ENCODE measurements around the gene PDE4A.

DNA sequence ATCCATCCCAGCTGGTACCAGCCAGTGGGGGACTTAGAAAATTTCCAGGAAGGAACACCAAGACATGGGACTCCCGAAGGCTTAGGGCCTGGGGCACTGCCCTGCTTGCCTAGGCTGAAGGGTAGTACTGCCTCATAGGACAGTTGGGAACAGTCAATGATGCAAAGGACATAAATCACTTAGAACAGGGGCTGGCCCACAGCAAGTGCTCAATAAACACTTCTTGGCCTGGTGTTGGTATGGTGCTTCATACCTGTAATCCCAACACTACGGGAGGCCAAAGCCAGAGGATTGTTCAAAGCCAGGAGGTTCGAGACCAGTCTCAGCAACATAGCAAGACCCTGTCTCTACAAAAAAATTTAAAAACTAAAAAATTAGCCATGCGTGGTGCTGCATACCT lies 77.0 kb downstream of the PDE4A start:
- TF ChIP-seq EZH2phosphoT487 (IDR thresholded peaks at IDR 0.05; ENCODE audit: insufficient read depth, low read depth) (no peak), EZH2 (IDR thresholded peaks at IDR 0.05; ENCODE audit: insufficient read depth, poor library complexity, severe bottlenecking) (no peak)
